Stimulated activated CD4-positive, alpha-beta T cell treated with anti-CD3 and anti-CD28 coated beads, Interleukin-1b, Interleukin-23, amount 100 ng/mL, for 24 hours (primary cell): Measurements from ENCODE around the gene CYP19A1.
"Not testable (repeated sequence)": the region's sequence is repeated elsewhere in the genome, so short reads cannot be mapped to it uniquely, and the experiment has no call there.

ENCODE experiments used
- DNase-seq, 4 experiments: peaks; one replicate each; pipeline ENCODE4 v3.0.0-alpha.2; 2020; ENCODE audit warnings: low read depth in 4 of 4, low spot score in 1 of 4

The CYP19A1 gene

GRCh38 chr15:51223771-51224229, 114.6 kb downstream of the CYP19A1 start:
- no peak for DNase-seq

GRCh38 chr15:51218299-51218938, 120.0 kb downstream of the CYP19A1 start:
- no peak for DNase-seq

- DNase-seq: no peak
These were observed 125.5 kb downstream of the CYP19A1 start for GRCh38 chr15:51212909-51213308.

- no peak for DNase-seq
These were observed 126.2 kb downstream of the CYP19A1 start for GRCh38 chr15:51212239-51212638.

GRCh38 chr15:51205050-51205975, 133.1 kb downstream of the CYP19A1 start:
- no peak for DNase-seq

GRCh38 chr15:51203797-51204196, 134.6 kb downstream of the CYP19A1 start:
- DNase-seq: no peak

- DNase-seq: no peak
These were observed 135.6 kb downstream of the CYP19A1 start for GRCh38 chr15:51202783-51203182.

GRCh38 chr15:51201581-51201980, 136.8 kb downstream of the CYP19A1 start:
- DNase-seq: no peak

GRCh38 chr15:51200792-51201191, 137.6 kb downstream of the CYP19A1 start:
- no peak for DNase-seq

GRCh38 chr15:51199541-51199940, 138.9 kb downstream of the CYP19A1 start:
- DNase-seq: no peak

GRCh38 chr15:51198701-51199232, 139.6 kb downstream of the CYP19A1 start:
- no peak for DNase-seq

- no peak for DNase-seq
These were observed 142.9 kb downstream of the CYP19A1 start for GRCh38 chr15:51195459-51195858.

GRCh38 chr15:51193979-51194378, 144.4 kb downstream of the CYP19A1 start:
- no peak for DNase-seq

- DNase-seq: no peak
These were observed 144.9 kb downstream of the CYP19A1 start for GRCh38 chr15:51193526-51193925.

GRCh38 chr15:51192521-51193280, 145.7 kb downstream of the CYP19A1 start:
- DNase-seq: peak; percentile 48 to 72 (median 64)

- no peak for DNase-seq
These were observed 146.6 kb downstream of the CYP19A1 start for GRCh38 chr15:51191766-51192165.

- no peak for DNase-seq
These were observed 147.2 kb downstream of the CYP19A1 start for GRCh38 chr15:51191072-51191670.

- no peak for DNase-seq
These were observed 147.8 kb downstream of the CYP19A1 start for GRCh38 chr15:51190424-51191068.

- DNase-seq: no peak
These were observed 148.6 kb downstream of the CYP19A1 start for GRCh38 chr15:51189669-51190385.

- not testable (repeated sequence) for DNase-seq
These were observed 149.6 kb downstream of the CYP19A1 start for GRCh38 chr15:51188791-51189190.
